Effector memory CD8-positive, alpha-beta T cell (primary cell): ENCODE results near the gene LPIN2.

Experiments
- ATAC-seq: fragments of 150-1000 bp; cut with Tn5 transposase; replicated peaks from 2 replicates; pipeline ENCODE4 v1.10.0; 2021; ENCODE audit warnings: mild to moderate bottlenecking, moderate library complexity
- DNase-seq, 3 experiments: peaks; one replicate each; pipeline ENCODE4 v3.0.0; 2021
- H3K27ac Mint-ChIP-seq, 2 donors: one replicate each; pipeline ENCODE4 v1.8.0; 2022; ENCODE audit warnings: mild to moderate bottlenecking in 2 of 2, mixed read lengths in 2 of 2, moderate library complexity in 2 of 2
- H3K27me3 Mint-ChIP-seq, 2 donors: one replicate each; pipeline ENCODE4 v1.8.0; 2022; ENCODE audit warnings: mixed read lengths in 2 of 2
- H3K36me3 Mint-ChIP-seq: one replicate; pipeline ENCODE4 v1.8.0; 2022; ENCODE audit warnings: mild to moderate bottlenecking, moderate library complexity, mixed read lengths; ENCODE audit not compliant: insufficient read depth
- H3K4me1 Mint-ChIP-seq, 2 donors: one replicate each; pipeline ENCODE4 v1.8.0; 2022; ENCODE audit warnings: low read depth in 2 of 2, mixed read lengths in 2 of 2
- H3K4me3 Mint-ChIP-seq, 2 donors: one replicate each; pipeline ENCODE4 v1.8.0; 2022; ENCODE audit warnings: mild to moderate bottlenecking in 2 of 2, mixed read lengths in 2 of 2, moderate library complexity in 2 of 2
- H3K9me3 Mint-ChIP-seq, 2 donors: one replicate each; pipeline ENCODE4 v1.8.0; 2022; ENCODE audit warnings: mixed read lengths in 2 of 2

The LPIN2 gene

DNA sequence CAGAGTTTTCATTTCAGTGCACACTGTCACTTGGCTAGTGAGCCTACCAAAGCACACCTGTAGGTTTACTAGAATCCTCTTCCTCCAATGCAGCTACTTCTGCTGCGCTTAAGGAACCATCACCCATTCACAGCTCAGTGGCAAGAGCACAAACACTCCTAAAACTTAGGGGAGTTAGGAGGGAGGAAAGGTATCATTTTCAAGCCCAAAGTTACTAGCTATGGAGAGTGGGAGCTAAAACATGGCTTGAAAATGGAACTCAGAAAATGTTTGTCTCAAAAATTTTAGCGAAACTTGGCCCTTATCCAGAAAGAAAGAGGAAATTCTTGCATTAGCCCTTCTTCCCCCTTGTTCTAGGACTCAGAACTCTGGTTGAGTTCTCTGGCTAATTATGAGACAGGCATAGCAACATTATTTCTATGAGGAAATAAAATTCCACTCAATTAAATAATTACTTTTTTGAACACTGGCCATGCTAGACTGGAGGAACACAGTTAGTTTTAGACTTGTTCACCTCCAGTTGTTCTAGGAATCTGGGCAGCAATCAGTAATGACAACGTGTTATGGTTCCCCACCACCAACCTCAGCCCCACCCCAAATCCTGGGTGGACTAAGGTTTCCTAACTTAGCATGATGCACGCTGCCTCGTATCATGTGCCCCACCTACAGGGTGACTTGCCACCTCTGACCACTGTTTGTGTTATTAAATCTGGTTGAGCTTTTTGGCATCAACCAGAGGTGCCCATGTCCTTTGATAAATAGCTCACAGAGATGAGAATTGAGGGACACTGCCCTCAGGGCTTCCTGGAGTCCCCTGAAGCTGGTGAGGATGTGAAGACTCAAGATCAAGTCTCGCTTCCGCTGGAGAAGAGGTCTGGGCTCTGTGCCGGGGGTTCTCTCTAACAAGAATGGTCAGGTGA, 32.8 kb downstream of the LPIN2 start:
- ATAC-seq (peak; percentile 37), DNase-seq (no peak)
- H3K36me3 Mint-ChIP-seq: peaks cover 29% of the 10 kb centered on the region
- peak overlapping the region; percentile 92 to 98 for H3K27ac Mint-ChIP-seq
- peak overlapping the region; percentile 81 to 93 for H3K4me3 Mint-ChIP-seq
- no peaks in the 10 kb centered on the region for H3K27me3 Mint-ChIP-seq
- H3K9me3 Mint-ChIP-seq: no peaks in the 10 kb centered on the region
- peaks cover 62 to 75% of the 10 kb centered on the region in 2 donors for H3K4me1 Mint-ChIP-seq

DNA sequence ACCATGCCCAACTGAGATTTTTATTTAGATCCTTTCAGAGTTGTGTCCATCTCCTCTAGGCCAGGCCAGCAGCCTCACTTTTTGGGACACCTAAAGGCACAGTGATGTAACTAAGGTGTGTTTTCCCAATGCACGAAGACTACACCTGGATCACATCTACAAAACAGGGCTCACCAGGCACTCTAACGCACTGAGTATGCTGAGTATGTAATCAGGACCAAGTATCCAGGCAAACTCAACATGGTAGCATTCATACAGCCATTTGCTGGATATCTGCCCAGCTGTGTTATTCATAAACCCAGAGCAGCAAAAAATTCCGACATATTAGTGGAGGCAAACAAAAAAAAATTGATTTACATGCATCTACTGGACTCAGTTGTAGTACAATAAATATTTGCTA, 33.8 kb downstream of the LPIN2 start:
- DNase-seq: no peak
- H3K36me3 Mint-ChIP-seq: peaks cover 37% of the 10 kb centered on the region
- peaks cover 58 to 73% of the 10 kb centered on the region in 2 donors for H3K4me1 Mint-ChIP-seq
- ATAC-seq: no peak
- no peaks in the 10 kb centered on the region for H3K9me3 Mint-ChIP-seq
- H3K4me3 Mint-ChIP-seq: peak overlapping the region; percentile 81 to 93
- peak overlapping the region; percentile 92 to 98 for H3K27ac Mint-ChIP-seq
- H3K27me3 Mint-ChIP-seq: no peaks in the 10 kb centered on the region

DNA sequence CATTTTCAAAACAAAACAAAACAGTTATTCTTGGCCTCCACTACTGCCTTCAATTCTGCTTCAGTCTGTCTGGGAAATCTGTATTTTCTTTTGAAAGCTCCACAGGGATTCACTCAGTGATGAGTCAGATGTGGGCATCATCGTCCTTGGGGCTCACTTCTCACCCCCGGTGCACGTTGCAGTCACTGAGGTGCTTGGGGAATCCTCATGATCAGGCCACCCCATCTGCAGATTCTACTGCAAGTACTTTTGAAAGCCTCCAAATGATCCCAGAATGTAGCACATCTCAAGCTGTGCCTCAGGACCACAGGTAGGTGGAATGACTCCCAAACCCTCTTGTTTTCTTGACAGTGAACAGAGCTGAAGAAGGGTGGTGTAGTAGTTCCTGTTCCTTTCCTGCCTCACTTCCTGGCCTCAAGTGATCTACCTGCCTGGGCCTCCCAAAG, 34.3 kb downstream of the LPIN2 start:
- Mint-ChIP-seq H3K4me3 (peak overlapping the region; percentile 81 to 93), H3K27me3 (no peaks in the 10 kb centered on the region), H3K4me1 (peaks cover 59 to 73% of the 10 kb centered on the region in 2 donors), H3K9me3 (no peaks in the 10 kb centered on the region), H3K36me3 (peaks cover 41% of the 10 kb centered on the region), H3K27ac (peak overlapping the region; percentile 92 to 98)
- DNase-seq (no peak), ATAC-seq (peak; percentile 25)

DNA sequence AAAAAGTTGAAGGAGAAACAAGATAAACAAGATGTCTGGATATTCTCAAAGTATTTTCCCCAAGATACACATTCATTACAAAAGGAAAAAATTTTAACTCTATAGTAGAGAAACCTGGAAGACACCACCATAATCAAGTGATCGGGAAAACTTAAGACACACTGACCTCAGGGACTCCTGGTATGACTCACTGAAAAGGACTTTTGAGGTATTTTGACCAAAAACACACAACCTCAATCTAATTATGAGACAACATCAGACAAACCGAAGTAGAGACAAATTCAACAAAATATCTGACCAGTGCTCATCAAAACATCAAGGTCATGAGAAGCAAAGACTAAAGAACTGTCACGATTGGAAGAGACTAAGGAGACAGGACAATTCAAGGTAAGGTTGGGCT, 34.7 kb downstream of the LPIN2 start:
- no peaks in the 10 kb centered on the region for H3K27me3 Mint-ChIP-seq

DNA sequence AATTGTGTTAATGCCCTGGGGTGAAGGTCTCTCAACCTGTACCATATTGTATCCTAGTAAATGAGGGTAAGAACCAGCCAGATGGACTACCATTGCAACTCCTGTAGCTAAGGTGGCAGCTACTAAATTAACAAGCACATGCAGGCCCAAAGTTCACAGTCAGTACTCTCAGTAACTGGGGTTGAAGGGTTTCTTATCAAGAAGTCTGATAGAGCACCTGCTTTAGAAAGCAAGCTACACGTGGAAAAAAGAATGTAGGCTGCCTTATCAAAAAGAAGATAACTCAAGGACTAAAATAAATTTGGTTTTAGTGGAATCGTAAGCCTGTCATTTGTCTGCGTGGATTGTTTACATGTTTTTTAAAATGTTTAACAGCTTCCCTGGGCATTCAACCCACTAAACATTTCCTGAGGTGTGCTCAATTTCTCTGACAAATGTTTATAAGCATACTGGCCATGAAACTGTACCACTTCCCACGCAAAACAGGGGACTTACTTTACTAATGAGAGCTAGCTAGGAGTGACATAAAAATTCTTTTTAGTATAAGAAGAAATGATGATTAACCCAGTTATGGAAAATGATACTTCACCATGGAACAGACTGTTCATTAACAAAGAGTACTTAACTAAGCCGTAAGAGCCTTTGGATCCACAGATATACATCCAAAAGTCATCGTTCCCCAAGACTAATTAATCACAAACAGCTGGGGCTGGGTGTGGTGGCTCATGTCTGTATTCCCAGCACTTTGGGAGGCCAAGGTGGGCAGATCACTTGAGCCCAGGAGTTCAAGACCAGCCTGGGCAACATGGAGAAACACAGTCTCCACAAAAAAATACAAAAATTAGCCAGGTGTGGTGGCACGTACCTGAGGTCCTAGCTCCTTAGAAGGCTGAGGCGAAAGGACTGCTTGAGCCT, 36.5 kb downstream of the LPIN2 start:
- no peak for ATAC-seq

More for the DNA sequence above, 34.7 kb downstream of the LPIN2 start:
- Mint-ChIP-seq H3K9me3 (no peaks in the 10 kb centered on the region), H3K4me1 (peaks cover 60 to 73% of the 10 kb centered on the region in 2 donors), H3K36me3 (peaks cover 42% of the 10 kb centered on the region), H3K4me3 (peak overlapping the region; percentile 81 to 93), H3K27ac (peak overlapping the region; percentile 92 to 98)
- no peak for DNase-seq
- no peak for ATAC-seq

DNA sequence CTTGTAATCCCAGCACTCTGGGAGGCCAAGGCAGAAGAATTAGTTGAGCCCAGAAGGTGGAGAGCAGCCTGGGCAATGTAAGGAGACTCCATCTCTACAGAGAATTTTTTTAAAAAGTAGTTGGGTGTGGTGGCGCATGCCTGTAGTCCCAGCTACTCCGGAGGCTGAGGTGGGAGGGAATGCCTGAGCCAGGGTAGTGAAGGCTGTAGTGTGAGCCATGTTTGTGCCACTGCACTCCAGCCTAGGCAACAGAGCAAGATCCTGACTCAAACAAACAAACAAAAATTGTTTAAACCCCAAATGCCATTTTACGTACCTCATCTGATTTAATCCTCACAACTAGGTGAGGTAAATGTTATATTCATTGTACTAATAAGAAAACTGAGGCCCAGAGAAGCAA, 38.2 kb downstream of the LPIN2 start:
- Mint-ChIP-seq H3K9me3 (no peaks in the 10 kb centered on the region), H3K27me3 (no peaks in the 10 kb centered on the region), H3K27ac (no peak overlapping the region), H3K4me3 (no peak overlapping the region), H3K36me3 (peaks cover 61% of the 10 kb centered on the region), H3K4me1 (peaks cover 69 to 83% of the 10 kb centered on the region in 2 donors)
- DNase-seq: no peak
- no peak for ATAC-seq

More for the DNA sequence above, 36.5 kb downstream of the LPIN2 start:
- Mint-ChIP-seq H3K36me3 (peaks cover 52% of the 10 kb centered on the region), H3K9me3 (no peaks in the 10 kb centered on the region), H3K27ac (peak overlapping the region; percentile 92 to 98), H3K4me1 (peaks cover 60 to 78% of the 10 kb centered on the region in 2 donors), H3K4me3 (peak overlapping the region; percentile 81 to 93), H3K27me3 (no peaks in the 10 kb centered on the region)
- DNase-seq: no peak

DNA sequence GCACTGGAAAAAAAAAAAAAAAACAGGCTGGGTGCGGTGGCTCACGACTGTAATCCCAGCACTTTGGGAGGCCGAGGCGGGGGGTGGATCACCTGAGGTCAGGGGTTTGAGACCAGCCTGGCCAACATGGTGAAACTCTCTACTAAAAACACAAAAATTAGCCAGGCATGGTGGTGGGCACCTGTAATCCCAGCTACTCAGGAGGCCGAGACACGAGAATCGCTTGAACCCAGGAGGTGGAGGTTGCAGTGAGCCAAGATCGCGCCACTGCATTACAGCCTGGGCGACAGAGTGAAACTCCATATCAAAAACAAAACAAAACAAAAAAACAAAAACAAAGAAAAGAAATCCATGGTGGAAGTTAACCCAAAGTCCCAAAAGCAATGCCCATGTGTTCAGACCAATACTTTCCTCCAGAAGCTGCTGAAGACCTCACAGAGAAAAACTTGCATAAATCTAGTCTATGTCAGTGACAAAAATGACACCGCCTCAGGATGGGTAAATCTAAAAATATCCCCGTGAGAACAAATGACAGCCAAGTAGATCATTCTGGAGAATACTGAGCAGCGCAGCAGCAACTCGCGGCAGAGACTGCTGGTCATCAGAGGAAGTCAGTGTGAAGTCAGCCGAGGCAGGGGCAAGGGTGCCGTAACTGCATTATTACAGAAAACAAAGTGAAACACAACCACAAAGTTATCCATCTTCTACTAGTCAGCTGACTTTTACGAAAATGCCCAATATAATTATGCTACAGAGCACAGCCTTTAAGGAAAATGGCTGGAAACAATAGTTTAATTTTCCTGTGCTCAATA, 41.0 kb downstream of the LPIN2 start:
- DNase-seq (peak; percentile 67 to 70 (median 68)), ATAC-seq (peak; percentile 82)
- no peaks in the 10 kb centered on the region for H3K27me3 Mint-ChIP-seq
- H3K36me3 Mint-ChIP-seq: peaks cover 47% of the 10 kb centered on the region
- peak overlapping the region; percentile 93 to 99 for H3K27ac Mint-ChIP-seq
- H3K4me1 Mint-ChIP-seq: peaks cover 72 to 79% of the 10 kb centered on the region in 2 donors
- H3K9me3 Mint-ChIP-seq: no peaks in the 10 kb centered on the region
- H3K4me3 Mint-ChIP-seq: peak overlapping the region; percentile 75 to 88

DNA sequence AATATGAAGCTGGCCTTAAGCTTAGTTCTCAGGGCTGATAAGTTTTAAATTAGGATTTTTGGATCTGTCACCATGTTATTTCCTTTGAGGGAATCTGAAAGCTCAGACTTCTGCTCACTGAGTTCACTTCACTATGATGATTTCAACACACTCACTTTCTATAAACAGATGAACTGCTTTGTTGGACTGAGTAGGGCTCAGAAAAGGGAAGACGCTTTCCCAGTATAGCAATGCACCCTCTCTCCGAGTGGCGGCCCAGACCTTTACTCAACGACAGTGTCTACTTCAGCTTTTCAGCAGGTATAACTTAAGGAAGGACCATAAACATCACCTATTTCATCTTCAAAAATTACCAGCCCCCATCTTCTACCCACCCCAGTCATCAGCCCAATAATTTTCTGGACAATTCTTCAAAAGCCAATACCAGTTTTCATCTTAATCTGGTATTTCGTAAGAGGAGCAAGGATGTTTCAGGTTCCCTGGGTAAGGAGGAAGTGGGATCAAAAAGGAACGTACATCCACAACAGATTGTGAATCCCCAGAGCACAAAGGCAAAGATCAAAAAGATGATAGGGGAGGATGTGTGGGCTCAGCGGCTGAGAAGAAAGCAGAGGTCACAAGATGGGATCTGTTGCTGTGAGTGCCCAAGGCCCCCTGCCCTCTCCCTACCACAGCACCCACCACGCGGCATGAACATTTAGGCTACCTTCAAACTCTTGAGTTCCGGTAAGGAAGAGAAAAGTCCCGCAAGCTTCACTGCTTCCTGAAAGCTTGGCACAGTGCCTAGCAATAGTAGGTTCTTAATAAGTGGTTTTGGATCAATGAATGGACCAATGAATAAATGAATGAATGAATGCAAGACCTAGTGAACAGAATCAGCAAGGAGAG, 41.9 kb downstream of the LPIN2 start:
- peaks cover 39% of the 10 kb centered on the region for H3K36me3 Mint-ChIP-seq
- H3K27ac Mint-ChIP-seq: peak overlapping the region; percentile 93 to 99
- peak in 1 of 3 experiments; percentile 40 for DNase-seq
- no peaks in the 10 kb centered on the region for H3K9me3 Mint-ChIP-seq
- peak overlapping the region; percentile 75 to 88 for H3K4me3 Mint-ChIP-seq
- H3K4me1 Mint-ChIP-seq: peaks cover 72 to 78% of the 10 kb centered on the region in 2 donors
- ATAC-seq: peak; percentile 54
- H3K27me3 Mint-ChIP-seq: no peaks in the 10 kb centered on the region

DNA sequence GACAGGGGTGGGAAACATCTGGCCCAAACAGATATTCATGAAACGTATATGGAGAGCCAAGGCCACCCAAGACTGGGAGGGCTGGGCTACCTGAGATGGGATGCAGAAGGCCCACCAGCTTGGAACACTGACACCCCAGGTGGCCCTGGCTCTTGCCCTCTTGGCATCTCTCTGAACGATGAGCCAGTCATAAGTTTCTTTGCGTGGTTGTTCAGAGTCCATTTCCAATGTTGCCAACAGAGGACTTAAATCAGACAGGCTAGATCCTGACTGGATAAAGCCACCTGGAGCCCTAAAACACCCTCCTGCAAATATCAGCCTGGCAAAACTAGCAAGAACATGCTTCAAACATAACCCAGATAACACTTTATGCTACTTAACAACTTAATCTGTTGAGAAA, 42.6 kb downstream of the LPIN2 start:
- ATAC-seq: no peak
- peaks cover 68 to 81% of the 10 kb centered on the region in 2 donors for H3K4me1 Mint-ChIP-seq
- H3K36me3 Mint-ChIP-seq: peaks cover 39% of the 10 kb centered on the region
- no peaks in the 10 kb centered on the region for H3K27me3 Mint-ChIP-seq
- no peak for DNase-seq
- H3K4me3 Mint-ChIP-seq: peak overlapping the region; percentile 75 to 88
- peak overlapping the region; percentile 93 to 99 for H3K27ac Mint-ChIP-seq
- no peaks in the 10 kb centered on the region for H3K9me3 Mint-ChIP-seq

DNA sequence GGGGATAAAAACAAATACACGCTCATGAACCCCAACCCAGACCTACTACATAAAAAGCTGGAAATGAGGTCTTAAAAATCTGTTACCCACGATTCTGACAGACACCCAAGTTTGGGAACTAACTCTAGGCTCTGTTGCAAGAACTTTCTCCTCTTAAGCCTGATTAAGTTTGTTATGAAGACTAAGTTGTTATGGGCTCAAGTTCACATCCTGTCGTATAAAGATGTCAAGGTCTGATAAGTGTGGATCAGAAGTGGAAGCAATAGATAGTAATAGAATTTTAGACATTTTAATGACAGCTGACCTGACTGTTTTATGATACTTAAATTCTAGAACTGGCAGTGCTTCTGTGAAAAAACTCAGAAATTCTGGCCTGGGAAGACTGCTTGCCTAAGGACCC, 43.2 kb downstream of the LPIN2 start:
- Mint-ChIP-seq H3K4me1 (peaks cover 67 to 83% of the 10 kb centered on the region in 2 donors), H3K27ac (peak overlapping the region; percentile 93 to 99), H3K9me3 (no peaks in the 10 kb centered on the region), H3K27me3 (no peaks in the 10 kb centered on the region), H3K36me3 (peaks cover 37% of the 10 kb centered on the region), H3K4me3 (peak overlapping the region; percentile 75 to 88)
- ATAC-seq: no peak
- no peak for DNase-seq

DNA sequence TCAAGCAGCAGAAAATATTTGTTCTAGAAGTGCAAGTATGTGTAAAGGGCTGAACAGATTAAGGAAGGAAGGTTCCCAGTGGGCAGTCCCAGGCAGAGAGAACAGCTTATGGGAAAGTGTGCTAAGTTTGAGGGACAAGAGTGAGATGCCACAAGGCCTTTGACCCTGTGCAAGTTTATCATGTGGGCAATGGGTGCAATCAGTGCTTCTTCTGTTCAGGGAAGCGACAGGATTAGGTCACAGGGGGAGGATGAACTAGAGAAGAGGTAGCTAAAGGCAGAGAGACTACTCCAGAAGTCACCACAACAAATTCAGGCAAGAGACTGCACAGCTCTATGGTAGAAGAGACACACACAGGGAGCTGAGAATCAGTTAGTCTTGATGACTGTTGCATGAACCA, 44.3 kb downstream of the LPIN2 start:
- Mint-ChIP-seq H3K36me3 (peaks cover 26% of the 10 kb centered on the region), H3K27me3 (no peaks in the 10 kb centered on the region), H3K4me1 (peaks cover 67 to 83% of the 10 kb centered on the region in 2 donors), H3K9me3 (no peaks in the 10 kb centered on the region), H3K4me3 (peak overlapping the region; percentile 75 to 88), H3K27ac (peak overlapping the region; percentile 93 to 99)
- ATAC-seq (no peak), DNase-seq (no peak)

DNA sequence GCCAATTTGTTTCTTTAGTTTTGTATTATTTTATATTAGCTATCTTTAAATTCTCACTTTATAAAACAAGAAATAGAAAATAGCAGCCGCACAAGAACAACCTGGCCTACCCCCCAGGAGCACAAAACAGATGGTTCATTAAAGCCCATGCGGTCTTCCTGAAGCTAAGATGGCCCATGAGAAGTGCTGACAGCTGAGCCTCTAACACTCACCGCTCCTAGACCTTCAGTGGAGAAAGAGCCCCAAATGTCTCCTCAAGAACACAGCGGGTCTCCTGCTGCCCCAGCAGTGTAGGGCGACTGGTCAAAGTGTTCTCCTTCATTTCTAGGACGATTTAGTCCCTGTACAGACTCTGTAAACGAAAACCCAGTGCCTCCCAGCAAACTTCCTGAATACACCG, 45.1 kb downstream of the LPIN2 start:
- peak overlapping the region; percentile 93 to 99 for H3K27ac Mint-ChIP-seq
- peaks cover 71 to 85% of the 10 kb centered on the region in 2 donors for H3K4me1 Mint-ChIP-seq
- H3K9me3 Mint-ChIP-seq: no peaks in the 10 kb centered on the region
- no peaks in the 10 kb centered on the region for H3K27me3 Mint-ChIP-seq
- peak overlapping the region; percentile 75 to 88 for H3K4me3 Mint-ChIP-seq
- DNase-seq: no peak
- H3K36me3 Mint-ChIP-seq: peaks cover 27% of the 10 kb centered on the region
- ATAC-seq: no peak
